ENCODE results near the gene PRR20D. TPM values are rescaled to one million over a fixed set of nuclear protein-coding genes. Genes with fewer than 3 reads are reported as not detected.
"Not testable (repeated sequence)": the region's sequence is repeated elsewhere in the genome, so short reads cannot be mapped to it uniquely, and the experiment has no call there.

Gene PRR20D
- total RNA-seq: not detected

GRCh38 chr13:57160332-57160731, at the start of gene PRR20D:
Gene PRR20D (plus strand): TSS chr13:57160632. CDS start chr13:57161019, 387 bp downstream.
- H3K4me1 Mint-ChIP-seq; H3K27ac Mint-ChIP-seq; H3K36me3 Mint-ChIP-seq; ATAC-seq (ENCODE audit: low read depth); H3K4me3 Mint-ChIP-seq; H3K9me3 Mint-ChIP-seq; POLR2A ChIA-PET; DNase-seq; H3K27me3 Mint-ChIP-seq: not testable (repeated sequence)

DNA sequence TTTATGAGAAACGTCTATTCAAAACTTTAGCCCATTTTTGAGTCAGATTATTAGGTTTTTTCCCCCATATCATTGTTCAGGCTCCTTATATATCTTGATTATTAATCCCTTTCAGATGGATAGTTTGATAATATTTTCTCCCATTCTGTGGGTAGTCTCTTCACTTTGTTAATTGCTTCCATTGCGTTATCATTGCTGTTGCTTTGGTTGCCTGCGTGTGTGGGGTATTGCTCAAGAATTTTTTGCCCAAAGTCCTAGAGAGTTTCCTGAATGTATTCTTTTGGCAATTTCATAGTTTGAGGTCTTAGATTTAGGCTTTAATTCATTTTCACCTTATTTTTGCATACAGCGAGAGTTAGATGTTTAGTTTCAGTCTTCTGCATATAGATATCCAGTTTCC, 45.5 kb upstream of the PRR20D start:
- peaks cover 16% of the 10 kb centered on the region for H3K9me3 Mint-ChIP-seq
- no peaks in the 10 kb centered on the region for H3K27me3 Mint-ChIP-seq
- H3K36me3 Mint-ChIP-seq: no peaks in the 10 kb centered on the region
- no peak for ATAC-seq (ENCODE audit: low read depth)
- no peak overlapping the region for H3K4me3 Mint-ChIP-seq
- H3K4me1 Mint-ChIP-seq: no peaks in the 10 kb centered on the region
- POLR2A ChIA-PET: no interaction called here
- no peak for DNase-seq
- no peak overlapping the region for H3K27ac Mint-ChIP-seq

DNA sequence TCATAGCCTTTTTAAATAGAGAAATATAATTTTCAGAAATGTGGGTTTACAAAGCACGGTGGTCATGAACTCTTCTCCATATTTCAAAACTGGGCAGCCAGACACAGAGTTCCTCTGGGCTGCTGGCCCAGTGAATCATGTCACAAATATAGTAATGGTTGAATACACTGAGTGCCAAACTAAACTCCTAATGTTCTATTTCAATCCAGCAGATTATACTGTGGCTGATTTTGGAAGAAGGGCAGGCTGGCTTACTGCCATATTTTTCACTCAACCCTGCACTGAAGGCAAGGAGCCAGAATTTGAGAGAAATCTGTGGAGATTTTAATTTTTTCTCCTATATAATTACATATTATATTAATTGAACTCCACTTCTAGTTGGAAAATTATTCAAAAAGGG, 36.8 kb upstream of the PRR20D start:
- Mint-ChIP-seq H3K9me3 (peaks cover 3% of the 10 kb centered on the region), H3K4me1 (no peaks in the 10 kb centered on the region), H3K36me3 (no peaks in the 10 kb centered on the region), H3K27ac (no peak overlapping the region), H3K27me3 (no peaks in the 10 kb centered on the region), H3K4me3 (no peak overlapping the region)
- DNase-seq (no peak), ATAC-seq (ENCODE audit: low read depth) (no peak)
- POLR2A ChIA-PET: no interaction called here

DNA sequence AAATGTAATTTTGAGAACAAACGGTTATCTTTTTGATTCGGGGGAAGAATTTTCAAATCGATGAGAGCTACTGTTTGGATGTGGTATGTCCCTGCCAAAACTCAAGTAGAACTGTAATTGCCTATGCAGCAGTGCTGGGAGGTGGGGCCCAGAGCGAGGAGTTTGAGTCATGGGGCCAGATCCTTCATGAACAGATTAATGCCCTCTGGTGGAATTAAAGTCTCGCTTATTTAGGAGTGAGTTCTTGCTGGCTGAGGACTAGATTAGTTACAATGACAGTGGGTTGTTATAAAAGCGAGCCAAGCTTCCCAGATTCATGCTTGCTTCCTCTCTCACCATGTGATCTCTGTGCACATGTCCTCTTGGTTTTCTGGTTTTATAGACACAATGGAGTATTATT, 31.5 kb upstream of the PRR20D start:
- DNase-seq: no peak
- H3K27ac Mint-ChIP-seq: no peak overlapping the region
- ATAC-seq (ENCODE audit: low read depth): no peak
- POLR2A ChIA-PET: no interaction called here
- no peak overlapping the region for H3K4me3 Mint-ChIP-seq
- H3K9me3 Mint-ChIP-seq: no peaks in the 10 kb centered on the region
- no peaks in the 10 kb centered on the region for H3K36me3 Mint-ChIP-seq
- no peaks in the 10 kb centered on the region for H3K4me1 Mint-ChIP-seq
- H3K27me3 Mint-ChIP-seq: no peaks in the 10 kb centered on the region

DNA sequence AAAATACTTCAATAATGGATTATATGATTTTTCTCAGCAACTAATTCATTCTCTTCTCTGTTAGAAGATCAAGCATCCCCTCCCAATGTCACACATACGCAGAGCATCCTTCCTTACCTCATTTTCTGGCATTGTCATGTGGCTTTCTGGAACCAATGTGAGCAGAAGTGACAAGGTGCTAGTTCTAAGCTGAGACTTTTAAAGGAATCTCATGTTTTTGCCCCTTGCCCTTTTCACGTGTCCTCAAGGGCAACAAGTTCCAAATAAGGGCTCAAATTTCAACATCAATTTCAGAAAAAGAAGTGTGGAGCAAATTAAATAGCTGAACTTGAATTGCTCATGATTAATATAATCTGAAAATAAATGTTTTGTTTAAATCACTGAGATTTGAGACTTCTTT, 24.3 kb upstream of the PRR20D start:
- DNase-seq: no peak
- POLR2A ChIA-PET: no interaction called here
- H3K36me3 Mint-ChIP-seq: no peaks in the 10 kb centered on the region
- no peak overlapping the region for H3K27ac Mint-ChIP-seq
- H3K4me1 Mint-ChIP-seq: no peaks in the 10 kb centered on the region
- ATAC-seq (ENCODE audit: low read depth): no peak
- H3K27me3 Mint-ChIP-seq: no peaks in the 10 kb centered on the region
- peaks cover 2% of the 10 kb centered on the region for H3K9me3 Mint-ChIP-seq
- H3K4me3 Mint-ChIP-seq: no peak overlapping the region

DNA sequence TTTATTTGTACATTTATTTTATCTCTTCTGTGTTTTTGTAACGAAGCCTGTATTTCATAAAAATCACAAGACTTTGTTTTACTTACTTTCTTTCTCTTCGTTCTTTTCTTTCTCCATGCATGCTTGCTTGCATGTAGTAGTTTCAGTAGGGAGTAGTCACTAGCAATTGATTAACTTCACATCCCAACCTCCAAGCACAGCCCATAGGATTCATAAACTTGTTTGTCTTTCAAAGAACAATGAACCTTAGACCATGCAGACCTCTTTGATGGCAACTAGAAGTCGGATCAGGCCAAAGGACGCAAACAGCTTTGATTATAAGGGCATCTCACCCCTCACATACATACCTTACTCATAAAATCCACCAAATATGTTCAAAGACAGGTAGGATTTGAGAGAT, 22.8 kb upstream of the PRR20D start:
- no peak for DNase-seq
- H3K4me3 Mint-ChIP-seq: no peak overlapping the region
- POLR2A ChIA-PET: no interaction called here
- peaks cover 2% of the 10 kb centered on the region for H3K9me3 Mint-ChIP-seq
- H3K36me3 Mint-ChIP-seq: no peaks in the 10 kb centered on the region
- ATAC-seq (ENCODE audit: low read depth): no peak
- no peaks in the 10 kb centered on the region for H3K4me1 Mint-ChIP-seq
- H3K27ac Mint-ChIP-seq: no peak overlapping the region
- H3K27me3 Mint-ChIP-seq: no peaks in the 10 kb centered on the region

- Mint-ChIP-seq H3K27me3 (no peaks in the 10 kb centered on the region), H3K36me3 (no peaks in the 10 kb centered on the region), H3K4me1 (no peaks in the 10 kb centered on the region), H3K27ac (no peak overlapping the region), H3K9me3 (peaks cover 2% of the 10 kb centered on the region), H3K4me3 (no peak overlapping the region)
- POLR2A ChIA-PET: no interaction called here
- DNase-seq (no peak), ATAC-seq (ENCODE audit: low read depth) (no peak)
Measured at GRCh38 chr13:57138988-57139387, 21.4 kb upstream of the PRR20D start.

- DNase-seq; H3K4me3 Mint-ChIP-seq; H3K36me3 Mint-ChIP-seq; H3K4me1 Mint-ChIP-seq; H3K27me3 Mint-ChIP-seq; H3K9me3 Mint-ChIP-seq; H3K27ac Mint-ChIP-seq; ATAC-seq (ENCODE audit: low read depth); POLR2A ChIA-PET: not testable (repeated sequence)
Measured at GRCh38 chr13:57139781-57140180, 20.7 kb upstream of the PRR20D start.

- H3K27me3 Mint-ChIP-seq; DNase-seq; H3K27ac Mint-ChIP-seq; ATAC-seq (ENCODE audit: low read depth); H3K9me3 Mint-ChIP-seq; H3K4me1 Mint-ChIP-seq; POLR2A ChIA-PET; H3K4me3 Mint-ChIP-seq; H3K36me3 Mint-ChIP-seq: not testable (repeated sequence)
Measured at GRCh38 chr13:57140235-57140968, 20.0 kb upstream of the PRR20D start, which contains the start of gene PRR20A. Gene PRR20A (plus strand): TSS chr13:57140918. CDS start chr13:57141305, 387 bp downstream.

- DNase-seq; H3K27me3 Mint-ChIP-seq; ATAC-seq (ENCODE audit: low read depth); H3K9me3 Mint-ChIP-seq; H3K27ac Mint-ChIP-seq; H3K4me1 Mint-ChIP-seq; H3K4me3 Mint-ChIP-seq; POLR2A ChIA-PET; H3K36me3 Mint-ChIP-seq: not testable (repeated sequence)
Measured at GRCh38 chr13:57147188-57147587, 13.2 kb upstream of the PRR20D start, which contains the start of gene PRR20B. Gene PRR20B (plus strand): TSS chr13:57147488. CDS start chr13:57147875, 387 bp downstream.

DNA sequence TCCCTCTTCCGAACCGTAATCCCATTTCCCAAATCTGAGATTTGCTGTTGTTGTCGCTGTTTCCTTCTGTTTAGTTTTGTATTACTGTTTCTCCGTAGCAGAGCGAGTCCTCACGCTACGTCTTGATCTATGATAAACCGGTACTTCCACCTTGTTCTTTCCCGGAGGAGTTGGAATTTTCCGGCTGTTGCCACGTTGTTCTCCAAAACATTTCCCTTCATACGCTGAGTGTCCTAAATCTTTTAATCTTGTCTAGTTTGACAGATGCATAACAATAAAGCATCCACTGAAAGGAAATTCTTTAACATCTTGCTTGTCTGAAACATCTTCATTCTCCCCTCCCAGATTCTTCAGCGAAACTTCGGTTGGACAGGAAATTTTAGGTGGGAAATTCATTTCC, 12.3 kb upstream of the PRR20D start:
- H3K4me3 Mint-ChIP-seq: not testable (repeated sequence)

DNA sequence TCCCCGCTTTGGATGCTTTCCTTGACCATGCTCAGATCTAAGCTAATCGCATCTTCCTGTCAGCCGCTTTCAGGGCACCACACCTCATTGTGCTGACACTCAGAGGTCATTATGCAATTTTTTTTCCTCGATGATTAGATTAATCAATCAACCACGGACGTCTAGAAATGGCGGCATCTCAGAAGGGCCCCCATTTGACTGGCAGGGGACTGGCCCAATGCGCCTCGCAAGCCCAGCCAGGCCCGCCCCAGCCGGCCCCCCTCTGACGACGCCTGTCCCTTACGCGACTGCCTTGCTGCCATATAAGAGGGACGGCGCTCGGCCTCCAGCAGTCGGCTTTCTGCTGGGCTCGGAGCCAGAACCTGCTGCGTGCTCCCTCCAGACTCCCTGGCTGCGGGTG, 6.7 kb upstream of the PRR20D start, which contains the start of gene PRR20C:
Gene PRR20C (plus strand): TSS at position 301 of the 400 bp plus-strand sequence. CDS start 387 bp downstream, outside the sequence.
- H3K9me3 Mint-ChIP-seq; H3K27ac Mint-ChIP-seq; ATAC-seq (ENCODE audit: low read depth); H3K4me1 Mint-ChIP-seq; H3K4me3 Mint-ChIP-seq; POLR2A ChIA-PET; H3K27me3 Mint-ChIP-seq; DNase-seq; H3K36me3 Mint-ChIP-seq: not testable (repeated sequence)

More for the DNA sequence above, 12.3 kb upstream of the PRR20D start:
- H3K27ac Mint-ChIP-seq; H3K27me3 Mint-ChIP-seq; H3K36me3 Mint-ChIP-seq; ATAC-seq (ENCODE audit: low read depth); DNase-seq; H3K4me1 Mint-ChIP-seq; POLR2A ChIA-PET; H3K9me3 Mint-ChIP-seq: not testable (repeated sequence)

- H3K36me3 Mint-ChIP-seq; H3K4me3 Mint-ChIP-seq; ATAC-seq (ENCODE audit: low read depth); DNase-seq; H3K4me1 Mint-ChIP-seq; H3K9me3 Mint-ChIP-seq; H3K27ac Mint-ChIP-seq; H3K27me3 Mint-ChIP-seq; POLR2A ChIA-PET: not testable (repeated sequence)
Measured at GRCh38 chr13:57166897-57167296, 6.5 kb downstream of the PRR20D start, which contains the start of gene PRR20E. Gene PRR20E (plus strand): TSS chr13:57167197. CDS start chr13:57167584, 387 bp downstream.

GRCh38 chr13:57191667-57192066, 31.2 kb downstream of the PRR20D start:
- POLR2A ChIA-PET: no interaction called here
- Mint-ChIP-seq H3K36me3 (no peaks in the 10 kb centered on the region), H3K27me3 (no peaks in the 10 kb centered on the region), H3K9me3 (peaks cover 3% of the 10 kb centered on the region), H3K27ac (no peak overlapping the region), H3K4me1 (no peaks in the 10 kb centered on the region), H3K4me3 (no peak overlapping the region)
- DNase-seq (no peak), ATAC-seq (ENCODE audit: low read depth) (no peak)
